Progenitor cell of endocrine pancreas (in vitro differentiated cells): ENCODE results near the gene DCUN1D2. TPM values are rescaled to one million over a fixed set of nuclear protein-coding genes. Genes with fewer than 3 reads are reported as not detected.

Experiments
- DNase-seq: peaks from one replicate; pipeline ENCODE4 v3.0.0; 2021; ENCODE audit warnings: low spot score; ENCODE audit not compliant: unreplicated experiment
- H3K27ac Mint-ChIP-seq: 2 replicates; pipeline ENCODE4 v1.8.0; 2021; ENCODE audit warnings: mild to moderate bottlenecking, moderate library complexity, mixed read lengths
- H3K27me3 Mint-ChIP-seq: 2 replicates; pipeline ENCODE4 v1.8.0; 2021; ENCODE audit warnings: mixed read lengths
- H3K36me3 Mint-ChIP-seq: 2 replicates; pipeline ENCODE4 v1.8.0; 2022; ENCODE audit warnings: mixed read lengths; ENCODE audit not compliant: insufficient read depth
- H3K4me1 Mint-ChIP-seq: 2 replicates; pipeline ENCODE4 v1.8.0; 2021; ENCODE audit warnings: low read depth, mixed read lengths
- H3K4me3 Mint-ChIP-seq: 2 replicates; pipeline ENCODE4 v1.8.0; 2021; ENCODE audit warnings: low read depth, mild to moderate bottlenecking, moderate library complexity, mixed read lengths
- H3K9me3 Mint-ChIP-seq: 2 replicates; pipeline ENCODE4 v1.8.0; 2021; ENCODE audit warnings: low read depth, mixed read lengths
- CTCF ChIP-seq: fragments of 200-600 bp; sonication (generic); IDR thresholded peaks from one replicate; pipeline ENCODE4 v1.5.0; 2021; ENCODE audit warnings: antibody characterized with exemption, mild to moderate bottlenecking; ENCODE audit not compliant: unreplicated experiment
- total RNA-seq: library from RNA; stranded (reverse); gene quantifications from 2 replicates; pipeline ENCODE4 v1.2.1, GENCODE V29; 2021

Gene DCUN1D2
- total RNA-seq, 1 donor from 2014 or later = 51.2 TPM

- H3K9me3 Mint-ChIP-seq = no peaks in the 10 kb centered on the region
- H3K27ac Mint-ChIP-seq = no peak overlapping the region
- TF ChIP-seq CTCF = no peak
- H3K4me3 Mint-ChIP-seq = no peak overlapping the region
- H3K27me3 Mint-ChIP-seq = no peaks in the 10 kb centered on the region
- no peak for DNase-seq
- H3K36me3 Mint-ChIP-seq = peaks cover 4% of the 10 kb centered on the region
- H3K4me1 Mint-ChIP-seq = no peaks in the 10 kb centered on the region
Measured at GRCh38 chr13:113428871-113429607, 61.5 kb downstream of the DCUN1D2 start.

- TF ChIP-seq CTCF = no peak
- H3K27ac Mint-ChIP-seq = no peak overlapping the region
- H3K9me3 Mint-ChIP-seq = no peaks in the 10 kb centered on the region
- H3K4me3 Mint-ChIP-seq = no peak overlapping the region
- H3K27me3 Mint-ChIP-seq = no peaks in the 10 kb centered on the region
- peaks cover 4% of the 10 kb centered on the region for H3K36me3 Mint-ChIP-seq
- no peaks in the 10 kb centered on the region for H3K4me1 Mint-ChIP-seq
- DNase-seq = no peak
Measured at GRCh38 chr13:113428469-113428865, 62.0 kb downstream of the DCUN1D2 start.

GRCh38 chr13:113427562-113428468 is 62.7 kb downstream of the DCUN1D2 start:
- H3K27me3 Mint-ChIP-seq = no peaks in the 10 kb centered on the region
- no peak for DNase-seq
- peaks cover 4% of the 10 kb centered on the region for H3K36me3 Mint-ChIP-seq
- H3K4me1 Mint-ChIP-seq = no peaks in the 10 kb centered on the region
- no peak overlapping the region for H3K4me3 Mint-ChIP-seq
- no peaks in the 10 kb centered on the region for H3K9me3 Mint-ChIP-seq
- no peak overlapping the region for H3K27ac Mint-ChIP-seq
- no peak for TF ChIP-seq CTCF

GRCh38 chr13:113426591-113426986 is 63.9 kb downstream of the DCUN1D2 start:
- no peak for TF ChIP-seq CTCF
- Mint-ChIP-seq H3K4me3 (no peak overlapping the region), H3K27ac (no peak overlapping the region), H3K36me3 (peaks cover 7% of the 10 kb centered on the region), H3K9me3 (no peaks in the 10 kb centered on the region), H3K27me3 (no peaks in the 10 kb centered on the region), H3K4me1 (no peaks in the 10 kb centered on the region)
- DNase-seq = no peak

GRCh38 chr13:113425941-113426590 is 64.4 kb downstream of the DCUN1D2 start:
- H3K4me3 Mint-ChIP-seq = no peak overlapping the region
- no peak for TF ChIP-seq CTCF
- H3K27ac Mint-ChIP-seq = no peak overlapping the region
- DNase-seq = no peak
- no peaks in the 10 kb centered on the region for H3K9me3 Mint-ChIP-seq
- H3K4me1 Mint-ChIP-seq = no peaks in the 10 kb centered on the region
- H3K27me3 Mint-ChIP-seq = no peaks in the 10 kb centered on the region
- peaks cover 7% of the 10 kb centered on the region for H3K36me3 Mint-ChIP-seq
